H9 (cell line): ENCODE measurements around the gene CDK5. TPM values are rescaled to one million over a fixed set of nuclear protein-coding genes. Genes with fewer than 3 reads are reported as not detected.

Experiments
- DNase-seq: peaks from one replicate; pipeline ENCODE4 v3.0.0-alpha.2; 2017
- H2AFZ ChIP-seq: one replicate; pipeline ENCODE4 v1.6.1; 2013; ENCODE audit warnings: mild to moderate bottlenecking, low read length, control low read depth, moderate library complexity
- H2AK5ac ChIP-seq: 2 replicates; pipeline ENCODE4 v1.6.1; 2013; ENCODE audit warnings: low read length, control low read depth, mixed read lengths; ENCODE audit not compliant: insufficient read length
- H2BK120ac ChIP-seq: one replicate; pipeline ENCODE4 v1.6.1; 2013; ENCODE audit warnings: low read depth, mild to moderate bottlenecking, low read length, control low read depth, inconsistent platforms; ENCODE audit not compliant: poor library complexity, severe bottlenecking
- H2BK12ac ChIP-seq: 2 replicates; pipeline ENCODE4 v1.6.1; 2013; ENCODE audit warnings: low read length, control low read depth, mixed read lengths, low read depth; ENCODE audit not compliant: insufficient read length
- H2BK15ac ChIP-seq: 2 replicates; pipeline ENCODE4 v1.6.1; 2013; ENCODE audit warnings: low read depth, low read length, control low read depth
- H2BK20ac ChIP-seq: one replicate; pipeline ENCODE4 v1.6.1; 2013; ENCODE audit warnings: low read depth, mild to moderate bottlenecking, low read length, control low read depth, inconsistent platforms; ENCODE audit not compliant: poor library complexity, severe bottlenecking
- H2BK5ac ChIP-seq: 2 replicates; pipeline ENCODE4 v1.6.1; 2013; ENCODE audit warnings: low read length, control low read depth, mixed read lengths; ENCODE audit not compliant: insufficient read length
- H3K14ac ChIP-seq: 2 replicates; pipeline ENCODE4 v1.6.1; 2013; ENCODE audit warnings: low read length, control low read depth; ENCODE audit not compliant: insufficient read depth
- H3K18ac ChIP-seq: 2 replicates; pipeline ENCODE4 v1.6.1; 2013; ENCODE audit warnings: low read depth, mild to moderate bottlenecking, mixed read lengths, low read length, control low read depth; ENCODE audit not compliant: insufficient read length
- H3K23ac ChIP-seq: 2 replicates; pipeline ENCODE4 v1.6.1; 2013; ENCODE audit warnings: low read length, control low read depth, mixed read lengths, low read depth; ENCODE audit not compliant: insufficient read length
- H3K23me2 ChIP-seq: 2 replicates; pipeline ENCODE4 v1.6.1; 2013; ENCODE audit warnings: low read depth, mild to moderate bottlenecking, mixed read lengths, low read length, control low read depth; ENCODE audit not compliant: insufficient read length, poor library complexity, severe bottlenecking
- H3K27ac ChIP-seq: 2 replicates; pipeline ENCODE4 v1.5.1; 2013; ENCODE audit warnings: low read length, control low read depth, mixed read lengths, low read depth; ENCODE audit not compliant: insufficient read length
- H3K27me3 ChIP-seq: 2 replicates; pipeline ENCODE4 v1.6.1; 2013; ENCODE audit warnings: low read length, control low read depth, inconsistent platforms; ENCODE audit not compliant: insufficient read depth
- H3K4ac ChIP-seq: 2 replicates; pipeline ENCODE4 v1.6.1; 2013; ENCODE audit warnings: low read depth, mild to moderate bottlenecking, control low read depth, inconsistent platforms, low read length, moderate library complexity
- H3K4me1 ChIP-seq: 2 replicates; pipeline ENCODE4 v1.6.1; 2013; ENCODE audit warnings: low read length, control low read depth, inconsistent platforms; ENCODE audit not compliant: insufficient read depth
- H3K4me2 ChIP-seq: 2 replicates; pipeline ENCODE4 v1.6.1; 2013; ENCODE audit warnings: low read length, control low read depth, mixed read lengths; ENCODE audit not compliant: insufficient read length, insufficient read depth
- H3K56ac ChIP-seq: 2 replicates; pipeline ENCODE4 v1.6.1; 2013; ENCODE audit warnings: low read depth, mild to moderate bottlenecking, mixed read lengths, low read length, control low read depth; ENCODE audit not compliant: insufficient read length
- H3K79me1 ChIP-seq: 2 replicates; pipeline ENCODE4 v1.6.1; 2013; ENCODE audit warnings: low read depth, mild to moderate bottlenecking, moderate library complexity, low read length, control low read depth, inconsistent platforms; ENCODE audit not compliant: insufficient read depth, poor library complexity, severe bottlenecking
- H3K79me2 ChIP-seq: 2 replicates; pipeline ENCODE4 v1.6.1; 2013; ENCODE audit warnings: low read length, control low read depth, inconsistent platforms; ENCODE audit not compliant: insufficient read depth
- H3K9ac ChIP-seq: 2 replicates; pipeline ENCODE4 v1.6.1; 2013; ENCODE audit warnings: low read length, control low read depth, mixed read lengths; ENCODE audit not compliant: insufficient read length; ENCODE audit errors: extremely low read depth
- H3K9me3 ChIP-seq: one replicate; pipeline ENCODE4 v1.6.1; 2013; ENCODE audit warnings: low read depth, low read length, inconsistent platforms; ENCODE audit not compliant: control insufficient read depth
- H3T11ph ChIP-seq: one replicate; pipeline ENCODE4 v1.6.1; 2013; ENCODE audit warnings: mild to moderate bottlenecking, low read length, control low read depth, inconsistent platforms
- H4K20me1 ChIP-seq: one replicate; pipeline ENCODE4 v1.6.1; 2013; ENCODE audit not compliant: control insufficient read depth, insufficient read length, insufficient read depth
- H4K5ac ChIP-seq: 2 replicates; pipeline ENCODE4 v1.6.1; 2013; ENCODE audit warnings: low read depth, mild to moderate bottlenecking, mixed read lengths, low read length, control low read depth; ENCODE audit not compliant: insufficient read length
- H4K8ac ChIP-seq: replicated peaks from 2 replicates; pipeline ENCODE4 v1.6.1; 2013; ENCODE audit warnings: low read length, control low read depth, mixed read lengths, low read depth; ENCODE audit not compliant: insufficient read length
- H4K91ac ChIP-seq: 2 replicates; pipeline ENCODE4 v1.6.1; 2013; ENCODE audit warnings: low read depth, mild to moderate bottlenecking, moderate library complexity, mixed read lengths, low read length, control low read depth; ENCODE audit not compliant: insufficient read length
- H3K27ac Mint-ChIP-seq, 3 experiments: 2 replicates in 2 of 3; 3 replicates in 1 of 3; pipeline ENCODE4 v1.8.0; 2020 to 2021; ENCODE audit warnings: mixed read lengths in 3 of 3, mild to moderate bottlenecking in 1 of 3, moderate library complexity in 1 of 3
- H3K27me3 Mint-ChIP-seq: 2 replicates; pipeline ENCODE4 v1.8.0; 2021; ENCODE audit warnings: low read depth, mild to moderate bottlenecking, moderate library complexity, mixed read lengths
- H3K36me3 Mint-ChIP-seq, 3 experiments: 2 replicates in 2 of 3; 3 replicates in 1 of 3; pipeline ENCODE4 v1.8.0; 2020 to 2021; ENCODE audit warnings: low read depth in 3 of 3, mixed read lengths in 3 of 3; ENCODE audit not compliant: insufficient read depth in 1 of 3
- H3K4me1 Mint-ChIP-seq, 2 experiments: 2 replicates each; pipeline ENCODE4 v1.8.0; 2020; ENCODE audit warnings: mixed read lengths in 2 of 2
- H3K4me3 Mint-ChIP-seq, 2 experiments: 2 replicates in 1 of 2; 3 replicates in 1 of 2; pipeline ENCODE4 v1.8.0; 2020 to 2021; ENCODE audit warnings: mild to moderate bottlenecking in 2 of 2, mixed read lengths in 2 of 2, moderate library complexity in 1 of 2
- H3K9me3 Mint-ChIP-seq, 2 experiments: 2 replicates in 1 of 2; 3 replicates in 1 of 2; pipeline ENCODE4 v1.8.0; 2020; ENCODE audit warnings: mild to moderate bottlenecking in 2 of 2, mixed read lengths in 2 of 2, moderate library complexity in 1 of 2
- CTCF ChIP-seq: fragments of 200-600 bp; sonication (generic); conservative IDR thresholded peaks from 3 replicates; pipeline ENCODE4 v1.8.0; 2021; ENCODE audit warnings: antibody characterized with exemption, mild to moderate bottlenecking
- WGBS: extraction: QIAGEN DNeasy Blood & Tissue Kit; methylation state at CpG from one replicate; pipeline ENCODE4 v1.1.7; 2013; ENCODE audit warnings: missing lambda C conversion rate, low lambda C conversion rate, mixed read lengths; ENCODE audit not compliant: insufficient read length; ENCODE audit errors: extremely low coverage; 5-methylcytosine and 5-hydroxymethylcytosine counted together
- total RNA-seq: library from RNA; stranded (reverse); gene quantifications from 2 replicates; pipeline ENCODE4 v1.2.1, GENCODE V29; 2021

The CDK5 gene
- total RNA-seq, 1 experiment from 2014 or later, result 19.9 TPM

DNA sequence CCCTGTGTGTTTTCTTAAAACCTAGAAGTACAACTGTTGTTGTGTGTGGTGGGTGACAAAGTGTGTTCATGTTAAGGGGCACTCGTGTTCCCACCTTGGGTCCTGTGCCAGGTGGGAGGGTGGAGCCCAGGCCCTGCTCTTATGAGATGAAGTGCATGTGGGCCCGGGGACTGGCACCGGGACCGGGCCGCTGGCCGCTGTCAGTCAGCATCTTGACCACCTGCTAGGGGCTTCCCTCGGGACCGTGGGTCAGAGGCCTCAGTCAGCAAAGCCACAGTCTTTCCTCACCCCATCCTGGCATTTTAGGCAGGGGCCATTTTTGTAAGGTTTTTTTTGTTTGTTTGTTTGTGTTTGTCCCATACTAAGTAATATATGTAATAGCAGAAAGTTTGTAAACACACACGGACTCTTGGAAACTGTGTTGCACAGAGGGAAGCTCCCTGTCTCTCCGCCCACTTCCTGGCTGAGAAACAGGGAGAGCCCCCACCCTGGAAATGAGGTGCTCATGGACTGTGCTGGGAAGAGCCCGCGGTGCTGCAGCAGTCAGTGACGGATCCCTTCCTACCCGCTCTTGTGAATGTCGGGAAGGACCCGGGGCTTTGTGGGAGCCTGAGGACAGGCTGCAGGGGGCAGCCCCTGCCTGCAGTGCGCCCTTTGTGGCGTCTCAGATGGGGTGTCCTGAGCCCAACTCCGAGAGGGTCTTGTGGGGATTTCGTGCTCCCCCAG is 42.0 kb upstream of the CDK5 start:
- TF ChIP-seq CTCF, result no peak
- H3K27ac ChIP-seq, result no peak overlapping the region

More for the DNA sequence above, 42.0 kb upstream of the CDK5 start:
- no peaks in the 10 kb centered on the region; the same call in 1 of the 2 replicates for H3K27me3 Mint-ChIP-seq
- no peak overlapping the region for H2AK5ac ChIP-seq
- H3T11ph ChIP-seq, result no peak overlapping the region
- H3K27ac Mint-ChIP-seq, result peak overlapping the region in 1 of 3 experiments; percentile 86; a peak in 1 of 7 replicates
- no peak for DNase-seq
- no peaks in the 10 kb centered on the region for H3K9me3 ChIP-seq
- H4K20me1 ChIP-seq, result no peaks in the 10 kb centered on the region
- H3K18ac ChIP-seq, result no peak overlapping the region
- no peak overlapping the region for H4K91ac ChIP-seq
- H3K4me1 ChIP-seq, result peaks cover 13% of the 10 kb centered on the region
- no peak overlapping the region for H2BK120ac ChIP-seq
- no peak overlapping the region for H3K4ac ChIP-seq
- peaks cover 13% of the 10 kb centered on the region; the same call in 1 of the 2 replicates for H3K79me2 ChIP-seq
- no peak overlapping the region for H3K9ac ChIP-seq
- no peak overlapping the region for H2BK12ac ChIP-seq
- H4K5ac ChIP-seq, result no peak overlapping the region
- H2BK5ac ChIP-seq, result no peak overlapping the region
- H3K79me1 ChIP-seq, result peaks cover 7% of the 10 kb centered on the region
- no peak overlapping the region for H2AFZ ChIP-seq
- H3K23ac ChIP-seq, result no peak overlapping the region
- peaks cover 0 to 17% (median 7%) of the 10 kb centered on the region in 3 experiments; a peak in 4 of 7 replicates for H3K36me3 Mint-ChIP-seq
- no peaks in the 10 kb centered on the region for H3K27me3 ChIP-seq
- no peak overlapping the region for H3K56ac ChIP-seq
- peaks cover 21 to 35% of the 10 kb centered on the region in 2 experiments for H3K4me1 Mint-ChIP-seq
- H3K9me3 Mint-ChIP-seq, result no peaks in the 10 kb centered on the region
- H3K14ac ChIP-seq, result 0 out of 2 replicates have a peak overlapping the region, but pooled peaks have one; percentile 5
- H4K8ac ChIP-seq, result no peak overlapping the region
- H3K4me2 ChIP-seq, result no peak overlapping the region
- no peak overlapping the region for H2BK20ac ChIP-seq
- H3K23me2 ChIP-seq, result peaks cover 3% of the 10 kb centered on the region
- WGBS, result no CpG with 5 or more reads among the region's 20 CpGs
- no peak overlapping the region for H3K4me3 Mint-ChIP-seq
- H2BK15ac ChIP-seq, result no peak overlapping the region
